Neural progenitor cell (in vitro differentiated cells): ENCODE measurements around the gene RERE. TPM values are rescaled to one million over a fixed set of nuclear protein-coding genes. Genes with fewer than 3 reads are reported as not detected.
A peak's percentile ranks its signal among the peaks of the same experiment; 100 is the strongest.

Experiments
- DNase-seq: peaks from one replicate; pipeline ENCODE4 v3.0.0-alpha.2; 2016; ENCODE audit warnings: low spot score
- H2AFZ ChIP-seq: fragments of 200-600 bp; sonication (generic); replicated peaks from 2 replicates; pipeline ENCODE4 v1.6.1; 2016; ENCODE audit warnings: antibody characterized with exemption
- H3F3A ChIP-seq: fragments of 200-600 bp; sonication (generic); 2 replicates; pipeline ENCODE4 v1.6.1; 2016; ENCODE audit warnings: antibody characterized with exemption, low read depth
- H3K27ac ChIP-seq: fragments of 200-600 bp; sonication (generic); 2 replicates; pipeline ENCODE4 v1.5.1; 2016; ENCODE audit warnings: mild to moderate bottlenecking
- H3K27me3 ChIP-seq: fragments of 200-600 bp; sonication (generic); 2 replicates; pipeline ENCODE4 v1.6.1; 2016; ENCODE audit warnings: mild to moderate bottlenecking, moderate library complexity
- H3K36me3 ChIP-seq: fragments of 200-600 bp; sonication (generic); 2 replicates; pipeline ENCODE4 v1.5.1; 2016
- H3K4me1 ChIP-seq: fragments of 200-600 bp; sonication (generic); 2 replicates; pipeline ENCODE4 v1.6.1; 2016; ENCODE audit warnings: mixed run types
- H3K4me2 ChIP-seq: fragments of 200-600 bp; sonication (generic); 2 replicates; pipeline ENCODE4 v1.6.1; 2016
- H3K4me3 ChIP-seq: fragments of 200-600 bp; sonication (generic); 2 replicates; pipeline ENCODE4 v1.5.1; 2016
- H3K79me2 ChIP-seq: fragments of 200-600 bp; sonication (generic); 2 replicates; pipeline ENCODE4 v1.6.1; 2016; ENCODE audit warnings: low read depth
- H3K9ac ChIP-seq: fragments of 200-600 bp; sonication (generic); 2 replicates; pipeline ENCODE4 v1.6.1; 2016
- H3K9me3 ChIP-seq: fragments of 200-600 bp; sonication (generic); 2 replicates; pipeline ENCODE4 v1.5.1; 2016; ENCODE audit warnings: low read depth
- H4K20me1 ChIP-seq: fragments of 200-600 bp; sonication (generic); 2 replicates; pipeline ENCODE4 v1.6.1; 2016; ENCODE audit warnings: low read depth
- H3K27ac Mint-ChIP-seq: 3 replicates; pipeline ENCODE4 v1.8.0; 2021; ENCODE audit warnings: mixed read lengths
- H3K27me3 Mint-ChIP-seq: 2 replicates; pipeline ENCODE4 v1.8.0; 2022; ENCODE audit warnings: low read depth, mild to moderate bottlenecking, inconsistent platforms, moderate library complexity, mixed read lengths; ENCODE audit not compliant: insufficient read depth
- H3K36me3 Mint-ChIP-seq: 3 replicates; pipeline ENCODE4 v1.8.0; 2021; ENCODE audit warnings: mixed read lengths
- H3K4me1 Mint-ChIP-seq: 3 replicates; pipeline ENCODE4 v1.8.0; 2021; ENCODE audit warnings: mixed read lengths
- H3K4me3 Mint-ChIP-seq: 3 replicates; pipeline ENCODE4 v1.8.0; 2021; ENCODE audit warnings: mild to moderate bottlenecking, moderate library complexity, mixed read lengths
- H3K9me3 Mint-ChIP-seq: 3 replicates; pipeline ENCODE4 v1.8.0; 2020; ENCODE audit warnings: mixed read lengths
- CTCF ChIP-seq: fragments of 200-600 bp; sonication (generic); IDR thresholded peaks from 2 replicates; pipeline ENCODE4 v1.5.1; 2017; ENCODE audit warnings: antibody characterized with exemption, mild to moderate bottlenecking
- EZH2 ChIP-seq: fragments of 200-600 bp; sonication (generic); IDR thresholded peaks from 2 replicates; pipeline ENCODE4 v1.6.1; 2017; ENCODE audit warnings: antibody characterized with exemption, mild to moderate bottlenecking, moderate library complexity
- EZH2phosphoT487 ChIP-seq: fragments of 200-600 bp; sonication (generic); IDR thresholded peaks from 2 replicates; pipeline ENCODE4 v1.6.1; 2017; ENCODE audit warnings: antibody characterized with exemption
- total RNA-seq: library from RNA; depleted of rRNA; stranded (reverse); fragments of >200 nt; gene quantifications from 2 replicates; pipeline ENCODE4 v1.2.3, GENCODE V29; 2015; ENCODE audit warnings: low replicate concordance

RERE gene
- total RNA-seq, 1 donor from 2014 or later = 29.8 TPM

- Histone ChIP-seq H3K4me1 (peaks cover 31% of the 10 kb centered on the region), H2AFZ (no peak overlapping the region), H3K9ac (no peak overlapping the region), H3K4me2 (no peak overlapping the region), H3K79me2 (peaks cover 100% of the 10 kb centered on the region), H3K36me3 (no peaks in the 10 kb centered on the region), H4K20me1 (peaks cover 100% of the 10 kb centered on the region), H3K4me3 (no peak overlapping the region), H3K9me3 (no peaks in the 10 kb centered on the region), H3F3A (peaks cover 20% of the 10 kb centered on the region), H3K27me3 (no peaks in the 10 kb centered on the region), H3K27ac (peak overlapping the region; percentile 40)
- peaks cover 65% of the 10 kb centered on the region for H3K4me1 Mint-ChIP-seq
- TF ChIP-seq CTCF = no peak
- no peak for TF ChIP-seq EZH2phosphoT487
- no peak for TF ChIP-seq EZH2
- H3K36me3 Mint-ChIP-seq = peaks cover 7% of the 10 kb centered on the region
- no peaks in the 10 kb centered on the region for H3K9me3 Mint-ChIP-seq
- peaks cover 2% of the 10 kb centered on the region for H3K27me3 Mint-ChIP-seq
- peak overlapping the region; percentile 20 for H3K27ac Mint-ChIP-seq
- H3K4me3 Mint-ChIP-seq = no peak overlapping the region
- DNase-seq = no peak
Measured at GRCh38 chr1:8674481-8674880, 143.0 kb downstream of the RERE start.

DNA sequence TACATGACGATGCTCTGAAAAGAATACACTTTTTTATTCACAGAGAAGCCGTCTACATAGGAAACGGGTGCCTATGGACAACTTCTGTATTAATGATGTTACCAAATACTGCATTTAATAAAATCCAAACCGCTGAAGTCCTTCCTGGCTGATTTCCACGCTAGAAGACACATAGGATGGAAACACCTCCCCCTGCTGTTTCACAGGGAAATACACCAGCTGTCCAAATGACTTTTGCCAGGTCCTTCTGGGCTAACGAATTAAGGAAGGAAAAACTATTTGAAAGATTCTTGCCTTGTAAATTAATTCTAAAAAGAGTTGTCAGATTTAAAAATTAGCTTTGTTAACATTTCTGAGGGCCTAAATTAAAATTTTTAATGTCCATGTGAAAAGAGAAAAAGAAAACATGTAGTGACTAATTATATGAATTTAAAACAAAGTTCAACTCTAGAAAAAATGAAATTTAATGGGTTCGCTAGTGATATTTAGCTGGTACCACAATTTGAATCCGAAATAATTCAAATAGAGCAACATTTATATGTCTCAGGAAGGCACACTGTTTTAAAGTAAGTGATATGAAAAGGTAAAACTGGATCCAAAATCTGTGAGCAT lies 146.0 kb downstream of the RERE start:
- Histone ChIP-seq H3K79me2 (peaks cover 100% of the 10 kb centered on the region), H3F3A (peaks cover 20% of the 10 kb centered on the region), H3K4me1 (peaks cover 39% of the 10 kb centered on the region), H4K20me1 (peaks cover 98% of the 10 kb centered on the region), H3K27me3 (no peaks in the 10 kb centered on the region), H2AFZ (no peak overlapping the region), H3K4me2 (peak overlapping the region; percentile 59), H3K36me3 (no peaks in the 10 kb centered on the region), H3K4me3 (peak overlapping the region; percentile 15), H3K27ac (peak overlapping the region; percentile 28), H3K9ac (no peak overlapping the region), H3K9me3 (no peaks in the 10 kb centered on the region)
- H3K36me3 Mint-ChIP-seq = no peaks in the 10 kb centered on the region
- no peaks in the 10 kb centered on the region for H3K9me3 Mint-ChIP-seq
- H3K27me3 Mint-ChIP-seq = peaks cover 2% of the 10 kb centered on the region
- no peak overlapping the region for H3K27ac Mint-ChIP-seq
- H3K4me3 Mint-ChIP-seq = no peak overlapping the region
- peak; percentile 77 for DNase-seq
- no peak for TF ChIP-seq EZH2phosphoT487
- TF ChIP-seq CTCF = peak; percentile 80
- H3K4me1 Mint-ChIP-seq = peaks cover 74% of the 10 kb centered on the region

DNA sequence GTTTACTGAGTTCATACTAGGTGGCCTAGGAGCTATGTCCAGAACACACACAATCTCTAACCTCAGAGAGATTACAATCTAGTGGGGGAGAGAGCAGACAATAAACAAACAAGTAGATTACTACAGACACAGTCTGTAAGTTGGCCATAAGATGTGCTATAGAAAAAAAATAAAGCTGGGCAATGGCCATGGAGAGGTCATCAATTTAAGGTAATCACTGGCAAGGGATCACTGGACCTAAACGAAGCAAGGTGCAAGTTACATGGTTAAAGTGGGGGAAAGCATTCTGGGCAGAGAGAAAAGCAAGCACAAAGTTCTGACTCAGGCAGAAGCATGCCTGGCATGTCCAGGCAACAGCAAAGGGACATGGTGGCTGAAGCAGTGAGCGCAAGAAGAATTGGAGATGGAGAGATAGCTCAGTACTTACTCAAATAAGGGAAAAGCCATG lies 147.0 kb downstream of the RERE start:
- no peak overlapping the region for H3K27ac ChIP-seq

More for the DNA sequence above, 147.0 kb downstream of the RERE start:
- Histone ChIP-seq H3K27me3 (no peaks in the 10 kb centered on the region), H3K9ac (no peak overlapping the region), H3F3A (peaks cover 20% of the 10 kb centered on the region), H2AFZ (no peak overlapping the region), H3K9me3 (no peaks in the 10 kb centered on the region), H3K4me2 (peak overlapping the region; percentile 59), H3K4me1 (peaks cover 45% of the 10 kb centered on the region), H3K36me3 (no peaks in the 10 kb centered on the region), H4K20me1 (peaks cover 98% of the 10 kb centered on the region), H3K79me2 (peaks cover 100% of the 10 kb centered on the region), H3K4me3 (no peak overlapping the region)
- Mint-ChIP-seq H3K27me3 (peaks cover 2% of the 10 kb centered on the region), H3K4me1 (peaks cover 74% of the 10 kb centered on the region), H3K36me3 (no peaks in the 10 kb centered on the region), H3K27ac (peak overlapping the region; percentile 19), H3K9me3 (no peaks in the 10 kb centered on the region), H3K4me3 (no peak overlapping the region)
- no peak for DNase-seq
- TF ChIP-seq CTCF = no peak
- no peak for TF ChIP-seq EZH2phosphoT487
- TF ChIP-seq EZH2 = no peak
